IMR-90 (cell line): Measurements from ENCODE around the gene CPXM2. TPM values are rescaled to one million over a fixed set of nuclear protein-coding genes. Genes with fewer than 3 reads are reported as not detected.

Experiments used
- ATAC-seq: fragments of 200-7000 bp; cut with Tn5 transposase; 2 replicates; pipeline ENCODE4 v1.9.1; 2020; ENCODE audit warnings: low read depth, mild to moderate bottlenecking, moderate library complexity
- BruUV-seq: library from RNA; stranded (reverse); fragments of 400-500 nt; replicated peaks from 2 replicates; lab custom pipeline; 2021; lab: Mats Ljungman, UMichigan
- CTCF ChIA-PET: fragments of 300-600 bp; formaldehyde crosslinking; extraction: SDS; loops from one replicate; lab custom pipeline; 2021; ENCODE audit warnings: antibody characterized with exemption; lab: Yijun Ruan, JAX
- POLR2A ChIA-PET: fragments of 300-600 bp; sonication (Branson Sonifier 250); formaldehyde crosslinking; loops from one replicate; lab custom pipeline; 2022; ENCODE audit warnings: antibody characterized with exemption; ENCODE audit not compliant: unreplicated experiment; lab: Charles Lee
- DNase-seq: peaks from one replicate; pipeline ENCODE4 v3.0.0; 2013
- H2AFZ ChIP-seq: replicated peaks from 2 replicates; pipeline ENCODE3; 2013; ENCODE audit warnings: low read length, mild to moderate bottlenecking; ENCODE audit not compliant: poor library complexity
- H2AK5ac ChIP-seq: 2 replicates; pipeline ENCODE4 v1.6.1; 2013; ENCODE audit warnings: low read depth, low read length, inconsistent platforms
- H2AK9ac ChIP-seq: replicated peaks from 2 replicates; pipeline ENCODE3; 2013; ENCODE audit warnings: mild to moderate bottlenecking, low read depth, low read length, moderate library complexity; ENCODE audit not compliant: poor library complexity
- H2BK120ac ChIP-seq: 2 replicates; pipeline ENCODE4 v1.6.1; 2013; ENCODE audit warnings: low read depth, low read length, inconsistent platforms
- H2BK15ac ChIP-seq: 3 replicates; pipeline ENCODE4 v1.6.1; 2013; ENCODE audit warnings: low read depth, low read length, inconsistent platforms
- H2BK20ac ChIP-seq: 2 replicates; pipeline ENCODE4 v1.6.1; 2013; ENCODE audit warnings: low read depth, mild to moderate bottlenecking, inconsistent platforms, low read length, moderate library complexity
- H2BK5ac ChIP-seq: 2 replicates; pipeline ENCODE4 v1.6.1; 2013; ENCODE audit warnings: mild to moderate bottlenecking, low read depth, low read length, inconsistent platforms; ENCODE audit not compliant: poor library complexity, severe bottlenecking
- H3K14ac ChIP-seq: replicated peaks from 2 replicates; pipeline ENCODE4 v1.6.1; 2013; ENCODE audit warnings: low read depth, low read length, inconsistent platforms
- H3K18ac ChIP-seq: 2 replicates; pipeline ENCODE4 v1.6.1; 2013; ENCODE audit warnings: low read depth, low read length, control low read depth
- H3K23ac ChIP-seq: 2 replicates; pipeline ENCODE4 v1.6.1; 2013; ENCODE audit warnings: low read depth, low read length, inconsistent platforms
- H3K27ac ChIP-seq: 2 replicates; pipeline ENCODE4 v1.5.1; 2013; ENCODE audit warnings: mild to moderate bottlenecking, control low read depth, low read length; ENCODE audit not compliant: insufficient read depth
- H3K27me3 ChIP-seq: 2 replicates; pipeline ENCODE4 v1.6.1; 2013; ENCODE audit warnings: low read length; ENCODE audit not compliant: control insufficient read depth, insufficient read depth
- H3K36me3 ChIP-seq: 2 replicates; pipeline ENCODE4 v1.6.1; 2013; ENCODE audit warnings: low read length, mixed read lengths; ENCODE audit not compliant: control insufficient read depth, insufficient read depth
- H3K4ac ChIP-seq: 2 replicates; pipeline ENCODE4 v1.6.1; 2013; ENCODE audit warnings: low read depth, low read length, inconsistent platforms
- H3K4me1 ChIP-seq: 2 replicates; pipeline ENCODE4 v1.6.1; 2013; ENCODE audit warnings: low read length, mixed read lengths; ENCODE audit not compliant: control insufficient read depth, insufficient read depth
- H3K4me2 ChIP-seq: 2 replicates; pipeline ENCODE4 v1.6.1; 2013; ENCODE audit warnings: low read depth, mild to moderate bottlenecking, control low read depth, low read length, moderate library complexity
- H3K4me3 ChIP-seq: 2 replicates; pipeline ENCODE4 v1.5.1; 2013; ENCODE audit warnings: low read depth, mild to moderate bottlenecking, control low read depth, low read length, moderate library complexity; ENCODE audit not compliant: insufficient read depth
- H3K56ac ChIP-seq: 2 replicates; pipeline ENCODE4 v1.6.1; 2013; ENCODE audit warnings: low read length, inconsistent platforms; ENCODE audit not compliant: insufficient read depth; ENCODE audit errors: extremely low read depth
- H3K79me1 ChIP-seq, 2 experiments: 2 replicates each; pipeline ENCODE4 v1.6.1; 2013; ENCODE audit warnings: low read length in 2 of 2, inconsistent platforms in 1 of 2, low read depth in 1 of 2
- H3K9ac ChIP-seq: 2 replicates; pipeline ENCODE4 v1.6.1; 2013; ENCODE audit warnings: low read depth, low read length, control low read depth
- H3K9me1 ChIP-seq: 2 replicates; pipeline ENCODE4 v1.6.1; 2013; ENCODE audit warnings: low read length, inconsistent platforms; ENCODE audit not compliant: insufficient read depth
- H3K9me3 ChIP-seq: 2 replicates; pipeline ENCODE4 v1.6.1; 2013; ENCODE audit warnings: low read length; ENCODE audit not compliant: control insufficient read depth, insufficient read depth
- H4K20me1 ChIP-seq: 2 replicates; pipeline ENCODE4 v1.6.1; 2013; ENCODE audit warnings: low read length, inconsistent platforms; ENCODE audit not compliant: insufficient read depth
- H4K5ac ChIP-seq: 2 replicates; pipeline ENCODE4 v1.6.1; 2013; ENCODE audit warnings: mild to moderate bottlenecking, low read depth, low read length, control low read depth
- H4K8ac ChIP-seq, 2 experiments: 2 replicates each; pipeline ENCODE4 v1.6.1; 2013; ENCODE audit warnings: low read depth in 2 of 2, low read length in 2 of 2, control low read depth in 1 of 2, inconsistent platforms in 1 of 2
- H4K91ac ChIP-seq: 2 replicates; pipeline ENCODE4 v1.6.1; 2013; ENCODE audit warnings: low read depth, low read length, inconsistent platforms; ENCODE audit not compliant: insufficient read depth
- BHLHE40 ChIP-seq: fragments of 150-350 bp; IDR thresholded peaks from 2 replicates; pipeline ENCODE4 v1.6.1; 2016; ENCODE audit warnings: mild to moderate bottlenecking, low read depth, low read length
- CEBPB ChIP-seq: IDR thresholded peaks from 2 replicates; pipeline ENCODE4 v1.6.1; 2012; ENCODE audit warnings: low read depth, low read length, improper control_type of control experiment
- CHD1 ChIP-seq: IDR thresholded peaks from 2 replicates; pipeline ENCODE4 v1.6.1; 2012; ENCODE audit warnings: low read depth, low read length, improper control_type of control experiment
- FOS ChIP-seq: fragments of 150-350 bp; IDR thresholded peaks from 2 replicates; pipeline ENCODE4 v1.6.1; 2016; ENCODE audit warnings: low read depth, low read length
- MAFK ChIP-seq: IDR thresholded peaks from 2 replicates; pipeline ENCODE4 v1.6.1; 2012; ENCODE audit warnings: low read depth, low read length, improper control_type of control experiment
- MAZ ChIP-seq: IDR thresholded peaks from 2 replicates; pipeline ENCODE4 v1.6.1; 2012; ENCODE audit warnings: low read depth, mild to moderate bottlenecking, low read length, improper control_type of control experiment, moderate library complexity, borderline replicate concordance
- MXI1 ChIP-seq: IDR thresholded peaks from 2 replicates; pipeline ENCODE4 v1.6.1; 2012; ENCODE audit warnings: low read depth, mild to moderate bottlenecking, low read length, moderate library complexity, borderline replicate concordance
- NFE2L2 ChIP-seq: fragments of 150-350 bp; IDR thresholded peaks from 2 replicates; pipeline ENCODE4 v1.6.1; 2016; ENCODE audit warnings: low read depth, mild to moderate bottlenecking, low read length
- POLR2A ChIP-seq: IDR thresholded peaks from 2 replicates; pipeline ENCODE4 v1.6.1; 2012; ENCODE audit warnings: mild to moderate bottlenecking, low read depth, low read length
- RCOR1 ChIP-seq: IDR thresholded peaks from 2 replicates; pipeline ENCODE4 v1.6.1; 2012; ENCODE audit warnings: mild to moderate bottlenecking, low read length, improper control_type of control experiment; ENCODE audit not compliant: insufficient replicate concordance
- RFX5 ChIP-seq: IDR thresholded peaks from 2 replicates; pipeline ENCODE4 v1.8.0; 2012; ENCODE audit warnings: low read depth, mild to moderate bottlenecking, low read length, moderate library complexity
- SMC3 ChIP-seq: fragments of 150-350 bp; IDR thresholded peaks from 2 replicates; pipeline ENCODE4 v1.6.1; 2016; ENCODE audit warnings: low read depth, mild to moderate bottlenecking, antibody characterized with exemption, low read length, moderate library complexity
- WGBS, 2 experiments: methylation state at CpG; one replicate each; pipeline versions ENCODE4 v1.1.5 to v1.1.7; 2013; ENCODE audit warnings: missing lambda C conversion rate in 2 of 2; ENCODE audit not compliant: insufficient read length in 1 of 2; ENCODE audit errors: extremely low coverage in 2 of 2; 5-methylcytosine and 5-hydroxymethylcytosine counted together
- dilution Hi-C: fragments of 300-500 bp; cut with HindIII; formaldehyde crosslinking; loops from one replicate; pipeline ENCODE4 v1.14.3; 2018; ENCODE audit warnings: low sequenced_read_pairs; ENCODE audit not compliant: unreplicated experiment
- in situ Hi-C: fragments of 300-500 bp; cut with MboI; formaldehyde crosslinking; loops from 3 replicates; pipeline ENCODE4 v1.14.3; 2019; ENCODE audit warnings: low sequenced_read_pairs, inconsistent platforms, mixed read lengths
- intact Hi-C: fragments of 100-400 bp; cut with micrococcal nuclease; formaldehyde crosslinking; loops from 2 replicates; pipeline ENCODE4 v1.10.0; 2022
- polyA plus RNA-seq, 3 experiments: library from polyadenylated mRNA; depleted of rRNA; stranded (reverse); fragments of >200 nt; gene quantifications; 2 replicates each; pipeline ENCODE4 v1.2.3, GENCODE V29; 2012; ENCODE audit warnings: low replicate concordance in 1 of 3
- total RNA-seq: library from RNA; depleted of rRNA; stranded (reverse); fragments of >200 nt; gene quantifications from 2 replicates; pipeline ENCODE4 v1.2.3, GENCODE V29; 2012
- TF ChIP-seq, protein P1 (sequence below): fragments of 150-350 bp; IDR thresholded peaks from 2 replicates; pipeline ENCODE4 v1.6.1; 2016; ENCODE audit warnings: low read depth, mild to moderate bottlenecking, low read length, moderate library complexity, borderline replicate concordance
- TF ChIP-seq, protein P2 (sequence below): fragments of 150-350 bp; IDR thresholded peaks from 2 replicates; pipeline ENCODE4 v1.6.1; 2017; ENCODE audit warnings: mild to moderate bottlenecking, antibody characterized with exemption, low read length, low read depth

The CPXM2 gene
- total and polyA plus RNA-seq, 2 of the 4 experiments (the other 2 are of a cell fraction) = not detected

DNA sequence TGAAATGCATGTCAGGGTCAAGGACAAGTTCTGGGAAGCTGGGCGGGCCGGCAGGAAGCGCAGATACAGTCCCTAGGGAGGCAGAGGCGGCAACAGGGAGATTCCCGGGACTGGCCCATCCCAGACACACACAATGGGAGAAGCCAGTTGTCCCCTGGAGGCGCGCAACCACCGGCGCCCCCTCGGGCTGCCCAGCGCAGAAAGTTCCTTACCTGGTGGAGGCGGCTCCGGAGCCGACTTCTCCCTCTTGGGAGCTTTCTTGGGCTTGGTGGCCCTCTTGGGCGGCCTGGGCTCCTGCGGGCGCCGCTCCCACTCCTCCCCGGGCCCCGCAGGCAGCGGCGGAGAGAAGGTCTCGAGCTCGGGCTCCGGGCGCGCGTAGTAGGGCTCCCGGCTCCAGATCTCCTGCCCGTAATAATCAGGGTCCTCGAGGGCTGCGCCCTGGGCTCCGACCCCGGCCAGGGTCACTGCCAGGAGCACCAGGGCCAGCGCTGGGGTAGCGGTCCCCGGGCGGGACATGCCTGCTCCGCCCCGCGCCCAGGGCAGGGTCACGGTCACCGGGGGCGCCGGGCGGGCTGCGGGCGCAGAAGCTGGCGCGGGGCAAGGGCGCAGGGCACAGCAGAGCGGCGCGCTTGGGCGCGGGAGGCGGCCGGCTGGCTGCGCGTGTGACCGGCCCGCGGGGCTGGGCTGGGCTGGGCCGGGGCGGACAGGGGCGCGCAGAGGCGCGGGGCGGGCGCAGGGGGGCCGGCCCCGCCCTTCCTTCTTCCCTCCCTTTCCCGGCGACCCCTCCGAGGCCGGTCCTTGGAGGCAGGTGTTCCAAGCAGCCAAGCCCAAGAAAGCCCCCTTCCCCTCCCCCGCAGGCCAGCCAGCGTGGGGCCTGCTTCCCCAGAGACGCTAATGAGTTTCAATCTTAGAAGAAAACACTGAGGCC, at the start of gene CPXM2 (continued):
- no peak for TF ChIP-seq FOS
- no peak for TF ChIP-seq BHLHE40
- no peak for TF ChIP-seq NFE2L2

DNA sequence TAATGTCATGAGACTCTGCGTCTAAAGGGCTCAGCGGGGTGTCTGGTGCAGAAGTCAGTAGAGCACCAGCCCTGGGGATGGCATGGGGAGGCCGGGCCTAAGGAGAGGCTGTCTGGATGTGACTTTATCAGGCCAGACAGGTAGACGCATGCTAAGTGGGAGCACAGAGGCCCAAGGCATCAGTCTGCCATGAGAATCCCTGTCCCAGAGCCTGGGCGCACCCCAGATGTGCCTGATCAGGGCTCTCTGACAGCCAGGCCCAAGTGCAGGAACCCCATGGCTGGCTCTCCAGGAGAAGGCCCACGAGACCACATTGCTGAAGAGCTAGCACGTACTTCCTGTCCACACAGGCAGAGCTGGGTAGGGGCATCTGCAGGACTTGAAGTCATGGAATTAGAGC, 48.0 kb upstream of the CPXM2 start:
- intact Hi-C loops = no loop called here
- H2BK5ac ChIP-seq = no peak overlapping the region
- dilution Hi-C loops = no loop called here
- no peak overlapping the region for H2BK20ac ChIP-seq
- H3K4ac ChIP-seq = no peak overlapping the region
- H3K9me3 ChIP-seq = peaks cover 34% of the 10 kb centered on the region
- H3K27ac ChIP-seq = no peak overlapping the region
- WGBS, 2 experiments = 37% methylated on average over 2 of the region's 7 CpGs; no CpG with 5 or more reads in 1 of the 2 experiments
- no peak overlapping the region for H3K9ac ChIP-seq
- ChIA-PET CTCF (no interaction called here), POLR2A (no interaction called here)
- ATAC-seq (no peak), DNase-seq (no peak)
- no peaks in the 10 kb centered on the region for H3K9me1 ChIP-seq
- H3K36me3 ChIP-seq = no peaks in the 10 kb centered on the region
- H3K4me1 ChIP-seq = no peaks in the 10 kb centered on the region
- no peaks in the 10 kb centered on the region for H3K27me3 ChIP-seq
- H3K14ac ChIP-seq = no peak overlapping the region
- no peak overlapping the region for H3K4me3 ChIP-seq
- H2AK9ac ChIP-seq = no peak overlapping the region
- in situ Hi-C loops = no loop called here
- no peak overlapping the region for H3K23ac ChIP-seq
- no peak overlapping the region for H2BK120ac ChIP-seq
- no peak overlapping the region for H3K4me2 ChIP-seq
- no peak overlapping the region for H3K56ac ChIP-seq
- BruUV-seq = no TSS peak
- H2AFZ ChIP-seq = no peak overlapping the region
- H4K20me1 ChIP-seq = no peaks in the 10 kb centered on the region
- H2AK5ac ChIP-seq = no peak overlapping the region
- H4K5ac ChIP-seq = no peak overlapping the region
- H3K18ac ChIP-seq = no peak overlapping the region
- no peak overlapping the region for H4K8ac ChIP-seq
- no peaks in the 10 kb centered on the region for H3K79me1 ChIP-seq
- no peak overlapping the region for H2BK15ac ChIP-seq
- no peak overlapping the region for H4K91ac ChIP-seq
- TF ChIP-seq BHLHE40 = no peak
- no peak for TF ChIP-seq MAZ
- TF ChIP-seq, protein P1, sequence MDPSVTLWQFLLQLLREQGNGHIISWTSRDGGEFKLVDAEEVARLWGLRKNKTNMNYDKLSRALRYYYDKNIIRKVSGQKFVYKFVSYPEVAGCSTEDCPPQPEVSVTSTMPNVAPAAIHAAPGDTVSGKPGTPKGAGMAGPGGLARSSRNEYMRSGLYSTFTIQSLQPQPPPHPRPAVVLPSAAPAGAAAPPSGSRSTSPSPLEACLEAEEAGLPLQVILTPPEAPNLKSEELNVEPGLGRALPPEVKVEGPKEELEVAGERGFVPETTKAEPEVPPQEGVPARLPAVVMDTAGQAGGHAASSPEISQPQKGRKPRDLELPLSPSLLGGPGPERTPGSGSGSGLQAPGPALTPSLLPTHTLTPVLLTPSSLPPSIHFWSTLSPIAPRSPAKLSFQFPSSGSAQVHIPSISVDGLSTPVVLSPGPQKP = no peak
- TF ChIP-seq RFX5 = no peak
- no peak for TF ChIP-seq CHD1
- TF ChIP-seq MXI1 = no peak
- TF ChIP-seq RCOR1 = no peak
- TF ChIP-seq NFE2L2 = no peak
- TF ChIP-seq MAFK = no peak
- TF ChIP-seq, protein P2, sequence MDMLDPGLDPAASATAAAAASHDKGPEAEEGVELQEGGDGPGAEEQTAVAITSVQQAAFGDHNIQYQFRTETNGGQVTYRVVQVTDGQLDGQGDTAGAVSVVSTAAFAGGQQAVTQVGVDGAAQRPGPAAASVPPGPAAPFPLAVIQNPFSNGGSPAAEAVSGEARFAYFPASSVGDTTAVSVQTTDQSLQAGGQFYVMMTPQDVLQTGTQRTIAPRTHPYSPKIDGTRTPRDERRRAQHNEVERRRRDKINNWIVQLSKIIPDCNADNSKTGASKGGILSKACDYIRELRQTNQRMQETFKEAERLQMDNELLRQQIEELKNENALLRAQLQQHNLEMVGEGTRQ = no peak
- no peak for TF ChIP-seq CEBPB
- TF ChIP-seq SMC3 = no peak
- TF ChIP-seq POLR2A = no peak
